Activated CD4-positive, alpha-beta T cell treated with anti-CD3 and anti-CD28 coated beads, Interleukin-10, Interleukin-2, amounts not matched to agents 100 ng/mL and 50 ng/mL, durations not matched to agents 16 hours and 8 hours (primary cell): Measurements from ENCODE around the gene ETV6.

ENCODE experiments used
- DNase-seq: peaks from one replicate; pipeline ENCODE4 v3.0.0-alpha.2; 2020

Gene ETV6

DNA sequence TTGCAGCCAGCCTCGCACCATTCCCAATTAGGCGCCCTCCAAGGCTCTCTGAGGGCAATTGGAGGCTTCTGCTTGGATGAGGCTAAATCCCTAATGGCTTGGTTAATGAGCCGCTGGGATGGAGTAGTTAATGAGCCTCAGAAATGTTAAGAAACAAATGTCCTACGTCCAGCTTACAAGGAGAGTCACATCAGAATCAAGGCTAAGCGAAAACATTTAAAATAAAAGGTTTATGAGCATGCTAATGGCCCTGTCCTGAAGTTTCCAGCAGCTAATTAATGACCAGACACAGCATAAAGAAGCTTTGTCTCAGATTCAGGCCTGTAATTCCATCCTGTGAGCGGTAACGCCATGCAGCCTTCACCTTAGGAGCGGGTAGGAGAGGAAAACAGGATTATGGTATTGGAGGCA, 220.6 kb downstream of the ETV6 start:
- DNase-seq, result no peak

- no peak for DNase-seq
Observed at GRCh38 chr12:11872055-11872454, 222.6 kb downstream of the ETV6 start.

- peak; percentile 70 for DNase-seq
Observed at GRCh38 chr12:11875414-11875935, 226.0 kb downstream of the ETV6 start.

GRCh38 chr12:11876307-11876706, 226.8 kb downstream of the ETV6 start:
- no peak for DNase-seq

DNA sequence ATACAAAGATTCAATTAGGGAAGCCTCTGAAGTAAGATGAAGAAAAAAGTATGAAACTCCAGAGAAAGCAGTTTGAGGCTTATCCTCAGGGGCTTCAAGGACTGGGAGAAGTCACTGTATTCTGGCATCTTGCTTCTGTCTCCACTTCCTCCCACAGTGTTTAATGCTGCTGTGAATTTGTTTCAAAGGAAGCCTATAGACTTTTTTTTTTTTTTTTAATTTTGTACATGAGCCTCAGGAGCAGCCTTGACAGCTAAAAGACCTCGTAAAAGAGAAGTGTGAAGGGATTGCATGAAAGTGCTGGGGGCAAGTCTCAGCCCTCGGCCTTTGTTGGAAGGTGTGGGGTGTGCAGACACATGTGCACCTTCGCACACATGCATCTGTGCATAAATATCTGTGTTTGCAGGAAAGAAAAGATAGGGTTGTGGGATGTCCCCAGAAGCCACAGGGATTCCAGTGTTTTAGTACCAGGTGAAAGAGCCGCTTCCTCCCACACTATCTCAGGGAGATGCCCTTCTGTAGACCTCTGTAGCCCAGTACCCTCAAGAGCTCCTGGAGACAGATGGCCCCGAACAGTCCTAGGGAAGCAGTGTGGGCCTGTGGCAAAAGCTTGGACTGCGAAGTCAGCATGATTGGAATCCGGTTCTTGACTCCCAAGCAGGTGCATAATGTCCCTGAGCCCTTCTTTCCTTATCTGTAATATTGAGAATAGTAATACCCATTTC, 227.8 kb downstream of the ETV6 start:
- DNase-seq, result no peak

GRCh38 chr12:11877869-11878780, 228.7 kb downstream of the ETV6 start:
- DNase-seq, result peak; percentile 34

GRCh38 chr12:11879306-11879705, 229.8 kb downstream of the ETV6 start:
- no peak for DNase-seq

GRCh38 chr12:11880381-11880780, 230.9 kb downstream of the ETV6 start:
- no peak for DNase-seq

- DNase-seq, result no peak
Observed at GRCh38 chr12:11881835-11882234, 232.4 kb downstream of the ETV6 start.

DNA sequence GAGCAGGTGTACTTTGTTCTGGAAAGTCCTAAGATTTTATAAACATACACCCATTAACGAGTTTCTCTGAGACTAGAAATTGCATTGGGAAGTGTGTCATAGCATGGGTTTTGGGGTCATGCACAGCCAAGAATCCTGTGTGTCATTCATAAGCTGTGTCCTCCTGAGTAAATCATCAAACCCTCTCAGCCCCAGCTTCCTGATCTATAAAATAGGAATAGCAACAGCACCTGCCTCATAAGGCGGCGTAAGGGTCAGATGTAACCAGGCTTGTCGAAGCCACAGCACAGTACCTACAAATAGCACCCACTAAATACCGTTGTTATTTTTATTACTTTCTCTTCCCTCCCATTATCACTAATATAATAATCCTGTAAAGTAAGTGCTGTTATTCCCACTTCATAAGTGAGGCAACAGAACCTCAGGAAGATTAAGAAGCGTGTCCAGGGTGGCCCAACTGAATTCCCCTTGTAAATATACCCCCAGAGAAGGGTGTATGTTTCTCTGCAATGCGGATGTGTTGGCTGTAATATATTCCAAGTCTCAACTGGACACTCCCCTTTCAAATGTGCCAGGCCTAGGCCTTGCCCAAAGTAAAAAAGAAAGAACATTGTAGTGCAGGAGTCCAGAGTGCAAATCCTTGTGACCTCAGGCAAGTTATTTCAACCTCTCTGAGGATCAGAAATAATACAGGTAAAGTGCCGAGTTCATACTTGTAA, 233.0 kb downstream of the ETV6 start:
- DNase-seq, result no peak

DNA sequence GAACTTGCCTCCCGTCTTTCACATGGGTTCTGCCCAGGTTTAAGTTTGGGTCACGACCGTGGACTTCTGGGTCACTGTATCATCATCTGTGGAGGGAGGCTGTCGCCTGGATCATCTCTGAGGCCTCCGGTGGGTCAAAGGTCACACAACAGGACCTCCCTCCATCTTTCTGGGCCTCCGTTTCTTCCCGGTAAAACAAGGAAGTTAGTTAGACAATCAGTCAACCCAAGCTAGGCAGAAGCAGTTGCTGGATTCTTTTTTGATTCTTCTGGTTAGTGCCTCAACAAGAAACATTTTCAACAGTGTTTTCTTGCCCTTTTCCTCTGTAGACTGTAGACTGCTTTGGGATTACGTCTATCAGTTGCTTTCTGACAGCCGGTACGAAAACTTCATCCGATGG, 234.6 kb downstream of the ETV6 start:
- no peak for DNase-seq

DNA sequence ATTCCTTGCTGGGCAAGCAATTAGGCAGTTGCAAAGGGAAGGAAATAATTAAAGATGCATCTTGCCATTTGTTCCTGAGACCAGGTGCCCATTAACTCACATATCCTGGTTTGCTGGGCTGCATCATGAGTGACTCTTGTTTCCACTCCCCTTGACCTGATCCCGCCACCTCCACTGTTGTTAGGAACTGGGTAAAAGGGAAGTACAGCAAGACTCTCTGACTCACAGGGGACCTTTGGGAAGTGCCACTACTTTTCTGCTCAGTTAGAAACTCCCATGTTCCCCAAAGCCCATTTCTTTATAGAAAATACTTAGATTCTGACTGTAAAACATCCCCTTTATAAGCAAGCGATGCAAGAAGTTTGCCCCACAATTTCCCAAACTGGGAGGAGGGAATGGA, 235.2 kb downstream of the ETV6 start:
- no peak for DNase-seq

- no peak for DNase-seq
Observed at GRCh38 chr12:11885261-11886038, 236.0 kb downstream of the ETV6 start.

DNA sequence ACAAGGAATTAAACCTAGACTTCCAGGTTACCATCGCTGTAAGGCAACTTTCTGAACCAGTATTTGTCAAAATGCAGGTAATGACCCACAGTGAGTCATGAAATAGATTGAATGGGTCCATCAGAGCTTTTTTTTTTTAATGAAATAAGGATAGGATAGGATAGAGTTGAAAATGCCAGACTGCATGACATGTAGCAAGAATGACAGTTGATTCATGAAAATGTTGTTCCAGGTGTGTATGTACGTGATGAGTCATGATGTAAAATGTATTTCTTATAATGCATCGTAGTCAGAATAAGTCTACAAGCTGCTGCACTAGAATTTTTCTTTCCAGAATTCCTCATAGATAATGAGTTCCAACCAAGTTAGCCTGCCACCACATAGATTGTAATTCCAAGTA, 236.9 kb downstream of the ETV6 start:
- DNase-seq, result no peak

DNA sequence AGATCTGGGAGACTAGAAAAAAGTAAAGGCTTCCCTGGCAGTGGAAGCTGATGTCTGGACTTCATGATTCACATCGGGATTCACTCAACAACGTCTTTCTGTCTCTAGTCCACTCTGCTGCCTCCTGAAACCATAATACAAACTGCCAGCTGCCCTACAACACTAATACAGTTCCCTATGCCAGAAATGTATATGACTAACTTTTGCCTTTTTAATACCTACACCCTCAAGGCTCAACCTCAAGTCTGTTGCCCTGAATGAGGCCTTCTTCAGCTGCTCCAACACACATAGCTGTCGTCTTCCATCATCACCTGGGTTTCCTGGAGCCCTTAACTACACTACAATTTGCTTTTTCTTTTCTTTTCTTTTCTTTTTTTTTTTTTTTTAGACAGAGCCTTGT, 238.6 kb downstream of the ETV6 start:
- no peak for DNase-seq

DNA sequence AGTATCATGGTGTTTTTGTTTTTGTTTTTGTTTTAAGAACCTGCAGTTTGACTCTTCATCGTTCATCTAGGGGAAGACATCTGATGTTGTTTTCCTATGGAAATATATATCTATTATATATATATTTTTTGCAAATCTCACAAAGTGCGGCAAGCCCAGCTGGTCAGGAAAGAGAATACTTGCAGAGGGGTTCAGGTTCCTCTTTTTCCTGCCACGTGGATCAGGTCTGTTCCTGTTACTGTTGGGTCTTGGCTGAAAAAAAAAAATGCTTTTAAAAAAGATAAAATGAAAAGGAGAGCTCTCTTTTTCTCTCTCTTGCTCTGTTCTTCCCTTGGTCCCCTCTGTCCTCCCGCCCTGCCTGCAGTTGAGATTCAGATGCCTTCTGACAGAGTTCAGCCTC, 241.9 kb downstream of the ETV6 start:
- DNase-seq, result no peak

DNA sequence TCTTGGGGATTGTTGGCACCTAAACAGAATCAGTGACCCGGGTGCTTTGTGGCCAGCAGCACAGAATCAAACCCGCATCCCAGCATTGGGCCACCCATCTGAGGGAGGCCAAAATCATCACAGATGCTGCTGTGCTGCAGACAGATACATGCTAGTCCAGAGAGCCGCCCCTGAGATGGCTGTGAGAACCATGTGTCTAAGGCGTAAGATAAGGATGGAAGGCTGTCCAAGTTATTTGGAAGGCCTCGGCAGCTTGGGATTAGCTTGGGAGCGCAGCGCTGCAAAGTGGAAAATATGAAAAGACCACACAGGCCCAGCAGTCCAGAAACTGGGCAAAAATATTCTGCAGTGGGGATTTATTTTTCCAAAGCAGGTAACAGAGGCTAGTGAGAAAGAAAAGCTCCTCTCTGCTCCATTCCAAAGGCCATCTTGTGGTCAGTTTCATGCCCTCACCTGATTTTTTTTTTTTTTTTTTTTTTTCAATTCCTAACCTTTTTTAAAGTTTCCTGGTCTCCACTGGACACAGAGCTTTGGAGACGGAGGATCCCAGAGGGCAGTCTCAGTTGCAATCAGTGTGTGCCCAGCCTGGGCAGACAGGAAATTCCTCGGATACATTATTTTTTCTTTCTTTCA, 242.4 kb downstream of the ETV6 start:
- DNase-seq, result no peak

- DNase-seq, result no peak
Observed at GRCh38 chr12:11893998-11894397, 244.5 kb downstream of the ETV6 start.

DNA sequence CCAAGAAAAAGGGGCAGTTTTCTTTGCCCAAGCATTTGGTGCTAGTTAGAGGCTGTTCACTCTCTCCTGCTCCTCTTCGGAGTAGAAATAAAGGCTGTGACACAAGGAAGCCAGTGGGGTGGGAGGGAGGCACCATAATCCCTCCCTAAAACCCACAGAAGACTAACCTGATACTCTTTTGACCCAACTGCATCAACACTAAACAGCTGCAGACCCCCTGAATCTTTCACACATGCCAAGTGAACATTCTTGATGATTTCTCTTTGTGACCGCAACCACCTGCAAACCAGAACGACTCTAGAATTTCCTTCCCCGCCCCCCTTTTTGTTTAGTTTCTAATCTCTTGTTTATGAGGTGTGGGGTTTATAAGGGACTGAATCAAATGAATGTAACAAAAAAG, 245.4 kb downstream of the ETV6 start:
- no peak for DNase-seq

DNA sequence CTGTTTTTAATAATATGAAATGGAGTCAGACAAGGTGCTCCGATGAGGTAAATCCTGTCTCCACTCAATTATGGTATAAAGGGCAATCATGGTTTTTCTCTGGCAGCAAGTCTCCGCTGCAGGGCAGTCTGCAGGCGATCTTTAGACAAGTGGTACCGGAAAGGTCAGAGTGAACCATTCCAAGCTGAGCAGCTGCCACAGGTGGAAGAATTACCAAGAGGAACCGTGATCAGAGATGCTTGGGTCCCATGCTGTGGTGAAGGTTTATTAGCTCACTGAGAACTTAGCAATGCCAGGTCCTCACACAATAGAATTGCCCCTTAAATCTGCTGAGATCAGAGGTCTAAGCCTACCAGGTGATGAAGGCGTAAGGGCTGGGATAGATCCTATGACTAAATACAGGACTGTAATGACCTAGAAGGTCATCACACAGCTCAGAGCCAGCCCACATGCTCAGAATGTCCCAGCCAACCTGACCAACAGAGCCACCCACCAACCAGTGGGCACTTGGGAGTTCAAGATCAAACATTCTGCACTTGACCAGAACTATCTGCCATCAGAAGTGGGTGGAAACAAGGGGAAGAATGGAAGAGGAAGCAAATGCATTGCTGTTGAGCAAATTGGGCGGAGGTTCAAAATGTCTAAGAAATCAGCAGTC, 246.1 kb downstream of the ETV6 start:
- no peak for DNase-seq

- no peak for DNase-seq
Observed at GRCh38 chr12:11896417-11896929, 247.0 kb downstream of the ETV6 start.
